A549 treated with GW870086 at 1 μM for 4 hours (cell line): ENCODE results near the gene DSCAM. TPM values are rescaled to one million over a fixed set of nuclear protein-coding genes. Genes with fewer than 3 reads are reported as not detected.

ENCODE experiments used
- total RNA-seq: library from RNA; stranded (reverse); fragments of 200-300 nt; extraction: Qiagen RNA extraction; gene quantifications from 5 replicates; pipeline ENCODE4 v1.2.3, GENCODE V29; 2022; ENCODE audit warnings: low read depth

DSCAM gene
- total RNA-seq, result not detected in 5 replicates

DNA sequence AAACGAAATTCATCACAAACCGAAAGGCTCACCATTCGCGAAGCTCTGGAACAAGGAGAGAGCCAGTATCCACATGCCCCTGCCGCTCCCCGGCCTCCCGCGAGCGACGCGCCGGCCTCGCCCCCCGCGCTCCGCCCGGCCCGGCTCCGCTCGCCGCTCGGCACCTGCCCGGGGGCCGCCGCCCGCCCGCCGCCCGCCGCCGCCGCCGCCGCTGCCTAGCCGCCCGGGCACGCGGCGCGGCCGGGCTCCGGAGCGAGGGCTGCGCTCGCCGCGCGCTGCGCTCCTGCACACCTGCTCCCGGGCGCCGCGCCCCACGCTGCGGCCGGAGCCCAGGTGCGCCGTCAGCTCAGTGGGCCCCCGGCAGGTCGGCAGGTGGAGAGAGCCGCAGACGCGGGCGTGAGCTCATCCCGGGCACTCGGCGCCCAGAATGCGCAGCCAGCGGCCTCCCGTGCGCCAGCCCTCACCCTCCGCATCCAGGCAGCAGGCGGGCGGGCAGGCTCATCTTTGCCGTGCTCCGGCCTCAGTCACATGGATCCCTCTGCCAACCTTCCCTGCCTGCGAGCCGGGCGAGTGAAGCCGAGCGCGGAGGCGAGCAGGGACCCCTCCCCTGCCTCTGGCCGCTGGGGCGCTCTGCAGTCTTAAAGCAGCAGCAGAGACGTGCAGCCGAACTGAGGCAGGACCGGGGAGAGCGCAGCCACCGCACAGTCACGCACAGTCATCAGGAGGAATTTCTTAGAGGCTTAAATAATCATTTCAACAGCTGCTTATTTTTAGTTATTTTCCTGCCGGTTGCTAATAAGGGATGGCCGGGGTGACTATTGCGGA is at the start of gene DSCAM:
DSCAM (minus strand) TSS at position 572 of the 825 bp plus-strand sequence; CDS start at position 75, 497 bp downstream.

